ENCODE data around the gene CRACR2A. TPM values are rescaled to one million over a fixed set of nuclear protein-coding genes. Genes with fewer than 3 reads are reported as not detected.
A peak's percentile ranks its signal among the peaks of the same experiment; 100 is the strongest.

Gene CRACR2A
- total and polyA plus RNA-seq, 9 of the 15 experiments (the other 6 are each of a cell fraction or from before 2014, with no cell fraction given), result 2.1 to 15.1 (median 10.4) TPM

DNA sequence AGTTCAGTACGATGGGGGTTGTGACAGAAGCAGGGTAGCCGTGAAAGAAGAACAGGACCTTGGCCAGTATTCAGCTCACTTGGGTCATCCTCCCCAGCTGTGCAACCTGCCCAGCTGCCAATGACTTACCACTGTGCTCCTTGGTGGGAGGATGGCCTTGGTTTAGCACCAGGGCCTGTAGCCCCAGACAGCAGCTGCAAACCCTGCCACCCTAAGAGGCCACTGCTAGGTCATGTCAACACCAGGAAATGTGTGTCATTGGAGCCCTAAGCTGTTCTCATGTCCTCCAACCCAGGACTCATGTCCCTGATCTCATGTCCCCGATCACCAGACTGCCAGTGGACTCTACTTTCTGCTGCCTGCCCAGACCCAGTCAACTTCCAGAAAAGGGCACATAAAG, 3.0 kb upstream of the CRACR2A start (continued):
- no peak for TF ChIP-seq PURB (CRISPR knock-in tag; IDR thresholded peaks at IDR 0.05; ENCODE audit: low read depth)
- TF ChIP-seq POU5F1 (IDR thresholded peaks at IDR 0.05; ENCODE audit: borderline replicate concordance, low read depth, low read length, partially characterized antibody), result no peak
- no peak for TF ChIP-seq FOXK1 (CRISPR knock-in tag; IDR thresholded peaks at IDR 0.05; ENCODE audit: borderline replicate concordance)
- TF ChIP-seq CBX3 (IDR thresholded peaks at IDR 0.05; ENCODE audit: borderline replicate concordance in 1 of 2, low read length in 2 of 2), result no peak
- no peak for TF ChIP-seq SOX6 (IDR thresholded peaks at IDR 0.05)
- TF ChIP-seq SRSF3 (IDR thresholded peaks at IDR 0.05; ENCODE audit: insufficient read depth, low read length), result no peak
- no peak for TF ChIP-seq SRF (CRISPR knock-in tag; IDR thresholded peaks at IDR 0.05)
- TF ChIP-seq SNIP1 (IDR thresholded peaks at IDR 0.05; ENCODE audit: low read depth), result no peak

DNA sequence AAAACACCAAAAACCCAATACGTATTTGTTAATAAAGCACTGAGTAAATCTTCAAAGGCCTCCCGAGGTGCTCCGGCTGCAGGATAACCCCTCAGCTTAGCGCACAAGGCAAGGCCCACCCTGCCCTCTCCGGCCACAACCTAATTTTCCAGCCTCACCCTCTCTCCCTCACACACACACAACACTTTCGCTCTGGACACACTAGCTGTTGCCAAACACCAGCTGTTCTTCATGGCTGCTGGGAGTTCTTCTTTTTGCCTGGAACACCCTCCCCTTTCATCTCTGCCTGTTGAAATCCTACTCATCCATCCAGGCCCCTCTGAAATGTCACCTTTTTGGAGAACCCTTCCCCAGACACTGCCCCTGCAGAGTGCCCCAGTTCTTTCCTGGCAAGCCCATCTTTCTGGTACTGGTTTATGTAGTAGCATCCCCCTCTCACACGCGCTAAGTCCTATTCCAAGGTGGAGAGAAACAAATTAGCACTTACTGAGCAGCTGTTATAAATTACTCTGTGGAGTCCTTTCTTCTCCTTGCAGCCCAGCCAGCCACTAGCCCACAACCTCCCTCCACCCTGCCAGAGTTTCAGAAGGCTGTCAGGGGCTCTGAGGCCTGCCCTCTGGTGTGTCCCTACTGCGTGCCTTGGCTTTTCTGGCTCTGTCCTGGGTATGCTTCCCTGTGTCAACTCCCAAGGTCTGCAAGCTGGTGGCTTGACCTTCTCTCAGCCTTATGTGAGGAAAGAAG, 805 bp upstream of the CRACR2A start:
- peak overlapping the region; percentile 58; the same call in 2 of the 3 replicates for H3K27ac ChIP-seq (ENCODE audit: extremely low read depth, low read depth, low read length)
- POLR2A ChIA-PET, result interaction anchor here (0.5 kb wide), 1 partner anchor 317 kb away, joined by 3 read pairs; no protein-coding TSS in a partner anchor
- CTCF ChIA-PET (ENCODE audit: low intra/inter-chr PET ratio), result no interaction called here
- no peak for ATAC-seq
- H2AFZ ChIP-seq (ENCODE audit: low read depth, low read length), result peak overlapping the region; percentile 76
- peak overlapping the region; percentile 76 to 95 for H3K9ac ChIP-seq (ENCODE audit: insufficient read depth in 1 of 2, low read depth in 2 of 2, low read length in 2 of 2)
- H3K9me3 ChIP-seq (replicated peaks; ENCODE audit: control insufficient read depth, insufficient read depth, low read depth, low read length), result no peaks in the 10 kb centered on the region
- in situ Hi-C loops (cut with MboI) (no loop called here), intact Hi-C loops (cut with micrococcal nuclease) (loop anchor here (10.0 kb wide), 1 partner anchor 99 kb away; no protein-coding TSS in a partner anchor)
- TF ChIP-seq, protein P1, sequence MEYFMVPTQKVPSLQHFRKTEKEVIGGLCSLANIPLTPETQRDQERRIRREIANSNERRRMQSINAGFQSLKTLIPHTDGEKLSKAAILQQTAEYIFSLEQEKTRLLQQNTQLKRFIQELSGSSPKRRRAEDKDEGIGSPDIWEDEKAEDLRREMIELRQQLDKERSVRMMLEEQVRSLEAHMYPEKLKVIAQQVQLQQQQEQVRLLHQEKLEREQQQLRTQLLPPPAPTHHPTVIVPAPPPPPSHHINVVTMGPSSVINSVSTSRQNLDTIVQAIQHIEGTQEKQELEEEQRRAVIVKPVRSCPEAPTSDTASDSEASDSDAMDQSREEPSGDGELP (CRISPR knock-in tag; IDR thresholded peaks at IDR 0.05; ENCODE audit: borderline replicate concordance), result 0 out of 2 replicates have a peak, but pooled peaks have one; percentile 15
- TF ChIP-seq GTF2A2 (tag; IDR thresholded peaks at IDR 0.05), result no peak
- H3K4me1 ChIP-seq (replicated peaks in 1 of 2; ENCODE audit: control insufficient read depth in 2 of 2, insufficient read depth in 2 of 2, low read length in 2 of 2), result peaks cover 10 to 16% of the 10 kb centered on the region in 2 experiments; a peak in 3 of 5 replicates
- H3K4me3 ChIP-seq, result peak overlapping the region; percentile 62
- peak in 1 of 4 experiments; percentile 5 for DNase-seq (ENCODE audit: extremely low read depth in 1 of 4, low spot score in 3 of 4)
- no peaks in the 10 kb centered on the region for H3K9me1 ChIP-seq (ENCODE audit: control insufficient read depth, insufficient read depth, low read length)
- FAIRE-seq, result no peak
- H3K27me3 ChIP-seq (ENCODE audit: control insufficient read depth in 2 of 2, insufficient read depth in 2 of 2, low read length in 2 of 2), result no peaks in the 10 kb centered on the region
- H3K79me2 ChIP-seq (ENCODE audit: control insufficient read depth, insufficient read depth, low read length), result peaks cover 34% of the 10 kb centered on the region
- WGBS (ENCODE audit: insufficient coverage, low coverage, missing lambda C conversion rate), result 60% methylated on average over 9 of the region's 9 CpGs
- no TSS peak for BruUV-seq (replicated peaks)
- no peaks in the 10 kb centered on the region for H4K20me1 ChIP-seq (replicated peaks; ENCODE audit: control insufficient read depth, insufficient read depth, low read length)
- 0 out of 3 replicates have a peak, but pooled peaks cover 2% of the 10 kb centered on the region for H3K36me3 ChIP-seq (ENCODE audit: control insufficient read depth, insufficient read depth, low read length)
- H3K4me2 ChIP-seq (ENCODE audit: insufficient read depth, low read length), result peak overlapping the region; percentile 89

Data from K562 (cell line).